HepG2 (cell line): ENCODE results near the gene ATAD3C. TPM values are rescaled to one million over a fixed set of nuclear protein-coding genes. Genes with fewer than 3 reads are reported as not detected.

ENCODE experiments used
- AFF4 ChIP-seq: sonication (generic); formaldehyde crosslinking; IDR thresholded peaks from 2 replicates; pipeline ENCODE4 v1.4.0; 2020; ENCODE audit warnings: missing genetic modification reagents
- ATF1 ChIP-seq: IDR thresholded peaks from 2 replicates; pipeline ENCODE4 v1.6.1; 2016; ENCODE audit warnings: mild to moderate bottlenecking, control low read depth
- ELF1 ChIP-seq: sonication (generic); formaldehyde crosslinking; IDR thresholded peaks from 2 replicates; pipeline ENCODE4 v1.4.0; 2020; ENCODE audit warnings: missing genetic modification reagents
- EP300 ChIP-seq, 3 experiments: sonication (generic) in 1 of 3; formaldehyde crosslinking in 1 of 3; IDR thresholded peaks; 2 replicates each; pipeline versions ENCODE4 v1.5.1 to v1.6.1; 2011 to 2020; ENCODE audit warnings: low read depth in 2 of 3, low read length in 2 of 3, borderline replicate concordance in 1 of 3, improper control_type of control experiment in 1 of 3, mild to moderate bottlenecking in 1 of 3, missing genetic modification reagents in 1 of 3, moderate library complexity in 1 of 3
- HOXD1 ChIP-seq: sonication (generic); formaldehyde crosslinking; IDR thresholded peaks from 2 replicates; pipeline ENCODE4 v1.5.0; 2020; ENCODE audit warnings: missing genetic modification reagents
- LRRFIP1 ChIP-seq: sonication (generic); formaldehyde crosslinking; conservative IDR thresholded peaks from 2 replicates; pipeline ENCODE4 v1.4.0; 2020; ENCODE audit warnings: missing genetic modification reagents
- NCOR1 ChIP-seq: fragments of 200-600 bp; sonication (generic); IDR thresholded peaks from 2 replicates; pipeline ENCODE4 v1.7.0; 2017; ENCODE audit warnings: antibody characterized with exemption, low read length, borderline replicate concordance
- NR2C2 ChIP-seq: sonication (generic); formaldehyde crosslinking; IDR thresholded peaks from 2 replicates; pipeline ENCODE4 v1.4.0; 2020; ENCODE audit warnings: missing genetic modification reagents, mild to moderate bottlenecking, moderate library complexity, borderline replicate concordance
- REST ChIP-seq, 2 experiments: IDR thresholded peaks; 2 replicates each; pipeline ENCODE4 v1.6.1; 2011 to 2012; ENCODE audit warnings: low read length in 2 of 2, borderline replicate concordance in 1 of 2, low read depth in 1 of 2, mild to moderate bottlenecking in 1 of 2, moderate library complexity in 1 of 2
- ZFP90 ChIP-seq: sonication (generic); formaldehyde crosslinking; IDR thresholded peaks from 2 replicates; pipeline ENCODE4 v1.8.0; 2022; ENCODE audit warnings: missing genetic modification reagents, mild to moderate bottlenecking, inconsistent platforms, borderline replicate concordance
- ZNF33B ChIP-seq: sonication (generic); formaldehyde crosslinking; IDR thresholded peaks from 2 replicates; pipeline ENCODE4 v1.5.1; 2020; ENCODE audit warnings: mild to moderate bottlenecking, missing genetic modification reagents
- ZNF34 ChIP-seq: sonication (generic); formaldehyde crosslinking; IDR thresholded peaks from 2 replicates; pipeline ENCODE4 v1.4.0; 2020; ENCODE audit warnings: mild to moderate bottlenecking, missing genetic modification reagents, borderline replicate concordance
- ZNF431 ChIP-seq: sonication (generic); formaldehyde crosslinking; IDR thresholded peaks from 2 replicates; pipeline ENCODE4 v1.9.0; 2022; ENCODE audit warnings: missing genetic modification reagents, low read depth, mild to moderate bottlenecking, borderline replicate concordance
- ZNF878 ChIP-seq: sonication (generic); formaldehyde crosslinking; IDR thresholded peaks from 2 replicates; pipeline ENCODE4 v1.8.1; 2023; ENCODE audit warnings: mild to moderate bottlenecking, missing genetic modification reagents, moderate library complexity
- polyA plus RNA-seq, 8 experiments: library from polyadenylated mRNA; depleted of rRNA in 3 of 8; stranded (reverse) in 7 of 8; unstranded in 1 of 8; fragments of >200 nt; fragmentation: Illumina TruSeq in 4 of 8; extraction: Trizol in 4 of 8; gene quantifications; 2 replicates each; pipeline versions ENCODE4 v1.2.1 to v1.2.3, GENCODE V29; 2011 to 2016; ENCODE audit warnings: low read depth in 4 of 8, missing spikeins in 1 of 8, mixed read lengths in 1 of 8; ENCODE audit not compliant: insufficient read depth in 1 of 8
- total RNA-seq, 5 experiments: library from RNA; depleted of rRNA; stranded (reverse); fragments of >200 nt; fragmentation: Illumina TruSeq; extraction: Trizol; gene quantifications; 2 replicates each; pipeline ENCODE4 v1.2.3, GENCODE V29; 2016; ENCODE audit warnings: low read depth in 1 of 5
- TF ChIP-seq, protein P1 (sequence below): sonication (generic); formaldehyde crosslinking; IDR thresholded peaks from 2 replicates; pipeline ENCODE4 v1.5.1; 2020; ENCODE audit warnings: mild to moderate bottlenecking, missing genetic modification reagents, borderline replicate concordance

The ATAD3C gene
- total and polyA plus RNA-seq, 2 of the 13 experiments (the other 11 are each of a cell fraction or from before 2014, with no cell fraction given) = 2.4 to 3.2 TPM

- TF ChIP-seq REST (IDR thresholded peaks at IDR 0.05; ENCODE audit: borderline replicate concordance in 1 of 2, low read depth in 1 of 2, low read length in 2 of 2) = no peak
- TF ChIP-seq ZNF34 (CRISPR knock-in tag) = no peak
- TF ChIP-seq ZNF33B (CRISPR knock-in tag) = no peak
- no peak for TF ChIP-seq LRRFIP1 (CRISPR knock-in tag)
- TF ChIP-seq, protein P1, sequence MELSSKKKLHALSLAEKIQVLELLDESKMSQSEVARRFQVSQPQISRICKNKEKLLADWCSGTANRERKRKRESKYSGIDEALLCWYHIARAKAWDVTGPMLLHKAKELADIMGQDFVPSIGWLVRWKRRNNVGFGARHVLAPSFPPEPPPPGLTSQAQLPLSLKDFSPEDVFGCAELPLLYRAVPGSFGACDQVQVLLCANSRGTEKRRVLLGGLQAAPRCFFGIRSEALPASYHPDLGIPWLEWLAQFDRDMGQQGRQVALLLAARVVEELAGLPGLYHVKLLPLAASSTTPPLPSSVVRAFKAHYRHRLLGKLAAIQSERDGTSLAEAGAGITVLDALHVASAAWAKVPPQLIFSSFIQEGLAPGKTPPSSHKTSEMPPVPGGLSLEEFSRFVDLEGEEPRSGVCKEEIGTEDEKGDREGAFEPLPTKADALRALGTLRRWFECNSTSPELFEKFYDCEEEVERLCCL (CRISPR knock-in tag) = no peak
- no peak for TF ChIP-seq ZNF878
- no peak for TF ChIP-seq ZNF431 (CRISPR knock-in tag)
- no peak for TF ChIP-seq EP300 (IDR thresholded peaks at IDR 0.05; ENCODE audit: low read depth in 2 of 2, low read length in 2 of 2)
- TF ChIP-seq EP300 (CRISPR knock-in tag; IDR thresholded peaks at IDR 0.05; ENCODE audit: borderline replicate concordance) = no peak
- TF ChIP-seq ATF1 (CRISPR knock-in tag) = no peak
- peak; percentile 33; the same call in 1 of the 2 replicates for TF ChIP-seq NR2C2 (CRISPR knock-in tag)
- TF ChIP-seq NCOR1 = no peak; the same call in 1 of the 2 replicates
- 0 out of 2 replicates have a peak, but pooled peaks have one; percentile 46 for TF ChIP-seq AFF4 (CRISPR knock-in tag)
- no peak for TF ChIP-seq ELF1 (CRISPR knock-in tag)
- no peak for TF ChIP-seq ZFP90 (CRISPR knock-in tag)
- TF ChIP-seq HOXD1 (CRISPR knock-in tag) = no peak
These were observed 19.1 kb upstream of the ATAD3C start (continued) for GRCh38 chr1:1430114-1430982.
